NCI-H748 (cell line): Measurements from ENCODE around the gene MTG2.

ENCODE experiments used
- DNase-seq: peaks from one replicate; lab custom pipeline; 2025; ENCODE audit not compliant: unreplicated experiment; lab: John Stamatoyannopoulos, UW

MTG2 gene, protein sequence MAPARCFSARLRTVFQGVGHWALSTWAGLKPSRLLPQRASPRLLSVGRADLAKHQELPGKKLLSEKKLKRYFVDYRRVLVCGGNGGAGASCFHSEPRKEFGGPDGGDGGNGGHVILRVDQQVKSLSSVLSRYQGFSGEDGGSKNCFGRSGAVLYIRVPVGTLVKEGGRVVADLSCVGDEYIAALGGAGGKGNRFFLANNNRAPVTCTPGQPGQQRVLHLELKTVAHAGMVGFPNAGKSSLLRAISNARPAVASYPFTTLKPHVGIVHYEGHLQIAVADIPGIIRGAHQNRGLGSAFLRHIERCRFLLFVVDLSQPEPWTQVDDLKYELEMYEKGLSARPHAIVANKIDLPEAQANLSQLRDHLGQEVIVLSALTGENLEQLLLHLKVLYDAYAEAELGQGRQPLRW

DNA sequence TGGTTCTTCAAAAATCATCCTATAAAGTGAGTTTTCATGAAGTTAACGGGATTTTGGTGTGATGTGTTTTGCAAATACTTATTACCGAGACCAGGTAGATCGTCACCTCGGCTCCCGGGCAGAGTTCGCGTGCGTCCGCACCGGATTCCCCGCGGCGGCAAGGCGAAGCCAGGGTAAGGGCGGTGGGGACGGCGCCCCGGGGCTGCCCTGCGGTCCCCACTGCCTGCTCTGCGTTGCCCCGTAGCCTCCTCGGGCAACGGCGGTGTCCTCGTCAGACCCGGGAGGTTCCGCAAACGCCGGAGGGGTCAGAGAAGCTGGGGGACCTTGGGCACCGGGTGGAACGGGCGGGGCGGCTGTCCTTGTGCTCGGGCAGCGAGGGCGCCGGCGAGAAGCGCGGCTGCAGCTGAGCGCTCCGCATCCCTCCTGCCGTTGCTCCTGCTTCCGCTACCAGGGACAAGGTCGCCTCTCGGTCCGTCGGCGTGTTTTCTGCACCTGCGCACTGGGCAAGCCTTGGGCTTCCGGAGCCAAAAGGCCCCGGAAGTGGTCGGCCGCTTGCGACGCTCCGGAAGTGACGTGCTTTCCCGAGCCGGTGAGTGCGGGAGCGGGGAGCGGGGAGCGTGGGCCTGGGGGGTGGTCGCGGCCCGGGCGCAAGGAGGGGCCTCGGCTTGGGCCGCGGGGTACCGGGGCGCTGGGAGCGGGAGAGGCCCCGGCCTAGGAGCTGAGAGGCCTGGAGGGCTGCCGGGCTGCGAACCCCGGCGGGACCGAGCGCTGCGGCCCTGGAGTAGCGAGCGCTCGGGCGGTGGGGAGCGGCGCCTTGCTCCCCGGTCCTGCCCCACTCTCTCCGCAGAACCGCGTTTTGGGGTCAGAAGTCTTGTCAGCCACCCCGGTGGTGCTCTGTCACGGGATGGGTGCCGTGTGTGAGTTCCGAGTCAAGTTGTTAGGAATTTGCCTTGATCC lies at the start of gene MTG2:
MTG2 (plus strand) TSS at position 560 of the 957 bp plus-strand sequence. CDS start 10,393 bp downstream, outside the sequence.
- peak; percentile 93 for DNase-seq

DNA sequence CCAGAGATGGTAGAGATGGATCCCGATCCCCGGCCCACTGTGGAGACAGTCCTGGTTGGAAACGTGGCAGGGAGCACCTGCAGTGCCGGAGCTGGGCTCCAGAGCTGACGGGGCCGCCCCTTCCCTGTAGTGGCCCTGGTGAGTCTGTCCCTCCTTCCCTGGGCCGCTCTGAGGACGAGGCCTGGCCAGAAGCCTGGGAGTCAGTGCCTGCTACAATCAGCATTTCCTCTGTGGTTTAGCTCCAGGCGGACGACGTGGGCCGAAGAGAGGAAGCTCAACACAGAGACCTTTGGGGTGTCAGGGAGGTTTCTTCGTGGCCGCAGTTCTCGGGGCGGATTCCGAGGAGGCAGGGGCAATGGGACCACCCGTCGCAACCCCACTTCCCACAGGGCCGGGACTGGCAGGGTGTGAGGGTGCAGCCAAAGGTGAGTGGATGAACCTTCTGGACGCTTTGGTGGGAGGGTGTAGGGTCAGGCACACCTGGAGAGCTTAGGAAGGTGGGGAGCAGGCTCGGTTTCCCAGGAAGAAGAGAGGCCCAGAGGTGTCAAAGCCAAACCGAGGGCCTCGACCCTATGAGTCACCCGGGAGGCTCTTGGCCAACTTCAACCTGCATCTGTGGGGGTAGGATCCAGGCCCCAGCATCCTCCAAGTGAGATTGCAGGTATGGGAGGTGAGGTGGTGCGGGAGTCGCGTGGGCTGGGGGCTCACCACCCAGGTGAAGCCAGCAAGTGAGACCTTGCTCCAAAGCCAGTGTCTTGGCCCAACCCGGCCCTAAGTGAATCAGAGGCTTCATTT lies 49.6 kb upstream of the MTG2 start:
- DNase-seq: no peak

DNA sequence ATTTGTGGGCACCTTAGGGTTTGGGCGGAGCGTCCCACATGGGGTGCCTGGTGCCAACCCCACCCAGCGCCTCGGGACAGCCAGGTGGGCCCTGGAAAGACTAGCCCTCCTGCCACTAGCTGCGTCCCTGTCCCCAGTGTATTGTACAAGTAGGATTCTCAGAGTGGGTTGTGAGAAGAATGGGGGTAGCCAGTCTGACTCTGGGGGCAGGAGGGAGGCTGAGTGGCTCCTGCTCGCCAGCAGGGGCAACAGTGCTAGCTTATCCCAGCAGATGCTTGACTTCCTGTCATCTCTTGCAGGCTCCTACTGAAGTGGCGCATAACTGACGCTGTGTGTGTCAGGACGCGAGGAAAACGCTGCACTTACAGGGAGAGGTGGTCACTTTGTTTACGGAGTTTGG lies 49.0 kb upstream of the MTG2 start:
- no peak for DNase-seq

DNA sequence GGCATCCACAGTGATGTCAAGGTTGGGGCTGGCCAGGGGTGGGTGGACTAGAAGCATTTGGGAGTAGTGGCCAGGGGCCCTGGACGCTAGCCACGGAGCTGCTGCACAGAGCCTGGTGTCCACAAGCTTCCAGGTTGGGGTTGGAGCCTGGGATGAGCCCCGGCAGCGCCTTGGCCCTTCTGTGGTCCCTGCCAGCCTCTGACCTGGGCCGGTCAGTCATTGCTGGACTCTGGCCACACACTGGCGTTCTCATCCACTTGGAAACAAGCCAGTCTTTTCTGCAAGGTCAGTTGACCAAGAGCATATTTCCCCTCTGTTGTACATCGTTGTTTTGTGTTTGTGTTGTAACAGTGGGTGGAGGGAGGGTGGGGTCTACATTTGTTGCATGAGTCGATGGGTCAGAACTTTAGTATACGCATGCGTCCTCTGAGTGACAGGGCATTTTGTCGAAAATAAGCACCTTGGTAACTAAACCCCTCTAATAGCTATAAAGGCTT lies 48.0 kb upstream of the MTG2 start:
- DNase-seq: no peak

DNA sequence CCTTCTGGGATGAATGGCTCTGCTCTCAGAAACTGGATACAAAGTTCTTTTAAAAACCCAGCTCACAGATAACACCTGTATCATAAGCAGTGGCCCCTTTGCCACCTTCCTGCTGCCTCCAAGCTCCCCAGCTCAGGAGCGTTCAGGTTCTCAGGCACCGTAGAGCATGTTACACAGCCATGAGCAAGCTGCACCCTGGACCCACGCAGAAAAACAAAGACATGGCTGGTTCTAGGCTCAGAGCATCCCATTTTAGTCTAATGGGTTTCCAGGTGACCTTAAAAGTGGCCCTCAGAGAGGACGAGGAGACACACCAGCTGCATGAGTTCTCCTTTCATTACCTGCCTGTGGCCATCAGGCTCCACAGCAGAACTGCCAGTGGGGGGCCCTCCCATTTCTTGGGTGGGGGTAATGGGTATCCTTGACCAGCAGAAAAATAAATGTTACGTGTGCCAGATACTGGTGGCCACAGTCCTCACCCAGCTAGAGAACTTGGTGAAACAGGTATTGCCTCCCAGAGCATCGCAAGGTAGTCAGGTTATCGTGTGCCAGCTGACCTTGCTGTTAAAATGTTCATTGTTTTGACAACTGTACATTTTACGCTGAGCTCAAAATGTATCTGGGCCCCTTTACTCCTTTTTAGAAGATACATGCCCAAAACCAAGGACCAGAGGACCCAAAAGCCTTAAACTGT lies 47.1 kb upstream of the MTG2 start:
- no peak for DNase-seq

DNA sequence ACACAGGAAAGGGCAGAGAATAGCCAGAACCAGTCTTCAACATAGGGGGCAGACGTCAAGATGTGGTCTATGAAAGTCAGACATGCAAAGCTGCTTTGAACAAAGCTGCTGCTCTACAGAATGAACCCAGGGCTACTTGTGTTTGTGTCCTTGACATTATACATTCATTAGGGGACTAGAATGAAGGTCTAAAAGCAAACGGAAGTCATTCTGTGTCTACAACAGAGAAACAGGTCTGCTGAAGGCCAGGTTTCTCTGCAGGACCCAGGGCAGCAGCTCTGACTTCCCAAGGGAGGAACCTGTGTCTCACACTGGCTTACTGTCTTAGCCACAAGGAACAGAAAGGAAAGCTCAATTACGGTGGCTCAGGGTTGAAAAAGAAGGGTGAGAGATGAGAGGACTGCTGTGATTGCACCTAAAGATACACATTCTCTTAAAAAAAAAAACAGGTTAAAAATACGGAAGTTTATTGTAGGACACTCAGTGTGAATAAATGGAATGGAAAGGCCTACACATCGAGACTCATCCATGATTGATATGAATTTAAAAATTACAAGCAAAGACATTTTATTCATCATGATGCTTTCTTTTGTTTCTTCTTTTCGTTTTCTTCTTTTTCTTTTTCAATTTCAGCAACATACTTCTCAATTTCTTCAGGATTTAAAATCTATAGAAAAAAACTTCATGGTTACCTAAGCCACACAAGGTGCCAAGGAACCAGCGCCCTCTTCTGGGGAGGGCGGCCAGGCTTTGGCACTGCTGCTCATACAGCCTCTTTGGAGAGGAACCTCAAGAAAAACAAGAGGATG lies 46.3 kb upstream of the MTG2 start:
- peak; percentile 44 for DNase-seq

DNA sequence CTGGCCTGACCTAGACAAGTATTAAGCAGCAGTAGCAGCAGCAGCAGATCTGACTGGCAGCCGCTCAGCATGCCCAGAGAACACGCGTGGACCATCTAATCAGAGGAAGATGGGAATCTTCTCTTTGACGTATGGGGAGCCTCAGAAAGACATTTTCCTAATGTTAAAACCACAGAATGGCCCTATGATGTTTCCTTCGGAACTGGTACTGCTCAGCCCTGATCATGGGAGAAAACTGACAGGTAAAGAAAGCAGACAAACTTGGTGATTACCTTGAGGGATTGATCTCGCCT lies 45.8 kb upstream of the MTG2 start:
- no peak for DNase-seq

DNA sequence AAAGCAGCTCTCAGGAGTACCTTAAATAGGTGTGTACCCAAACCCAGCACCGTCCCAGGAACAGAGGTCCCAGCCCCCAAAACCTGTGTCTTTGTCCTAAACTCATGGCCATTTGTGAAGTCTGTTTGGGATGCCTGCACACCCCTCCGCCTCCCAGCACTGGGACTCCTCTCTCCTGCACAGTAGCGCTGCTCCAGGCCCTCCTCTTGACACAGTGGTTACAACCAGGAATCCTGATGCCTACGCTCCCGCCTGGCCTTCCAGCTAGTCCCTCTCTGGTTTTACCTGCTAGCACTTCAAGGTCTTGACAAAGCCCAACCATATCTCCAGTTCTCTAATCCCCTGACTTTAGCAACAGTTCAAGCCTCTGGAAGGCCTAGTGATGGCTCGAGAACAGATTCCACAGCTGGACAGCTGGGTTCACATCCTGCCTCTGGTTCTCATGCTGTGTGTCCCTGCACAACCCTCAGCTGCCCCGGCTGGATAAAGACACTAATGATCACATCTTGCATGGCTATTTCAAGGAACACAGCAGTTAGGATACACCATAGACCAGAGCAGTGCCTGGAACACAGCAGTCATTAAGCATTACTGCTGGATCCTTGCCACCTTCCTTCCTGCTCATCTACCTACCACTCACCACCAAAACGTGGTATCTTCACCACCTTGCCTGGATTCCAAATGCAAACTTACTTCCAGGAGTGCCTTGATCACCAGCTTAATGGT lies 45.2 kb upstream of the MTG2 start:
- no peak for DNase-seq

DNA sequence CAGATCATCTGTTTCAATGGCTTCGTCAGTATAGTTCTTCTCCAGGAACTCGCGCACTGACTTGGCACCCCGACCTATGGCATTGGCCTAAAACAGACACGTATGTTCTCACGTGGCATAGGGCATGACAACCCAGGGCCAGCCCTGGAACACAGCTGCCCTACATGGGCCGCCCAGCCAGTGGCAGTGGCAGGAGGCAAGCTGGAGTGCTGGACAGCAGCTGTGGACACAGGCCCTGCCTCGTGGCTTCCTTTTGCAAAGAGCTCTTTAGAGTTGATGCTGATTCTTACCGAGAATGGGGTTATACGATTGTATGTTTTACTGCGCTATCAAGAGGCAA lies 44.7 kb upstream of the MTG2 start:
- DNase-seq: no peak

DNA sequence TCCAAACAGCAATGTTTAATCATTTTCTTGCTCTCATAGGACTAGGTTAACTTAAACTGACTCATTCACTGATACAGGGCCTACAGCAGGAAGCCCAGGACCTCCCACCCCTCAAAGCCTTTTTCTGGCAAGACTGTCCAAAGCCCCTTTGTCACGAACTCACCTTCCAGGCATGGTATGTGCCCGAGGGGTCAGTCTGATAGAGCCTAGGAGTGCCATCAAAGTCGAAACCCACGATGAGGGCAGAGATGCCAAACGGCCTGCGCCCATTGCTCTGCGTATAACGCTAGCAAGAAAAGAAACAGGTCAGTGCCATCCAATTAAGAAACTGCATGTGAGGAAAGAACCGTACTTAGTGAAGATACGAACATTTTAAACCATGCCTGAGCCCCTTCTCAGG lies 43.9 kb upstream of the MTG2 start:
- DNase-seq: no peak

DNA sequence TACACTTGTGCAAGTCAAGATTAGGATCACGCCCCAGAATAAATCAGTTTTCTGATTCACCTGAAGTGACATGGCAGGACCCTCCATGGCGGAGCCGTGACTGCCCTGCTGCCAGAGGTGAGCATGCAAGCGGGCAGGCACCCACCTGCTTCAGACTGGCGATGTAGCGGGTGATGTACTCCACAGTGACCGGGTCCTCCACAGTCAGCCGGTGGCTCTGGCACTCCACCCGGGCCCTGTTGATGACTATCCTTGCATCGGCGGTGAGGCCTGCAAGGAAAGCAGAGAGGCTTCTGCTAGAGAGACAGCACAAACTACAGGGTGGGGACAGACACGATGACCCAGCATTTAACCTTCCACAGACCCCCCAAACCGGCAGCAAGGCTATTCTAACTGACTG lies 43.2 kb upstream of the MTG2 start:
- DNase-seq: no peak

DNA sequence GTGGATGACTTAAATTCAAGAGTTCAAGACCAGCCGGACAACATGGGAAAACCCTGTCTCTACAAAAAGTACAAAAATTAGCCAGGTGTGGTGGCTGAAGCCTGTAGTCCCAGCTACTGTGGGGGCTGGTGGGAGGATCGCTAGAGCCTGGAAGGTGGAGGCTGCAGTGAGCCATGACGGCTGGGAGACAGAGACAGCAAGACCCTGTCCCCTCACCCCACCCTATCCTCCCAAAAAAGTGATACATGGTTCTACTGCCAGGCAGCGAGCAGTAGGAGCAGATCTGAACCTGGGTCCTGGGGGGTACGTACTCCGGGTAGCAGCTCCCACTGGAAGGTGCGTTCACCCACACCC lies 41.8 kb upstream of the MTG2 start:
- no peak for DNase-seq

DNA sequence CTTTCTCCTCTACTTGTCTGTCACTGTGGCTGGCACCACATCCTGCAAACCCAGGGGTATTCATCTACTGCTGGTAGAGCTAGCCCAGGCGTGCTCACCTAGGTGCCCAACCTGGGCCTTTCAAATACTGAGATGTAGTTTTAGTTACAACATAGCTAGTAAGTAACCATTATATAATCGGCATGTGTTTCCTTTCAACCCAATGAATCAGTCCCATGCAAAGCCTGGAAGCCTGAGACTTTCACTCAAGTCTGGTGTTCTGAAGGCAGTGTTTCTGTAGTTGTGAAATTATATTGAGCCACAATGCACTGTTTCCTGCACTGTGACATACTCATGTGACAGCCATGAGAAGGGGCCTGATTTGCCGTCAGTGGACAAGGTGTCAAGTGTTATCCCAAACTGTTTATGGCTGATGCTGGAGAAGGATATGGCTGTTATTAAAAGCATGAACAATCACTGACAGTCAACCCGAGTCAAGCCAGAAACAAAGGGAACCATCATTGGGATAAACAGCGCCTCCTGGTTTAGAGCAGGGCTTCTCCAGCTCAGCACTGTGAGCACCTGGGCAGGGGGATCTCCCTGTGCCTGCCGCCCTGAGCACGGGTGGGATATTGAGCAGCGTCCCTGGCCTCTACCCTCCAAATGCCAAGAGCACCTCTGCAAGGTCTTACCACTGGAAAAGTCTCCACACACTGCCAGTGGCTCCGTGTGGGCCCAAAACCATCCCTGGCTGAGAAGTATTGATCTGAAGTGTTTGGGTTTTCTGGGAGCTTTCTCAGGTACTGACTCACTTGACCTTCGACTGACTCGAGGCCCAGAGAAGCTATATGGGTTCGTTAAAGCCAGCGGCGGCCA lies 41.2 kb upstream of the MTG2 start:
- peak; percentile 27 for DNase-seq

DNA sequence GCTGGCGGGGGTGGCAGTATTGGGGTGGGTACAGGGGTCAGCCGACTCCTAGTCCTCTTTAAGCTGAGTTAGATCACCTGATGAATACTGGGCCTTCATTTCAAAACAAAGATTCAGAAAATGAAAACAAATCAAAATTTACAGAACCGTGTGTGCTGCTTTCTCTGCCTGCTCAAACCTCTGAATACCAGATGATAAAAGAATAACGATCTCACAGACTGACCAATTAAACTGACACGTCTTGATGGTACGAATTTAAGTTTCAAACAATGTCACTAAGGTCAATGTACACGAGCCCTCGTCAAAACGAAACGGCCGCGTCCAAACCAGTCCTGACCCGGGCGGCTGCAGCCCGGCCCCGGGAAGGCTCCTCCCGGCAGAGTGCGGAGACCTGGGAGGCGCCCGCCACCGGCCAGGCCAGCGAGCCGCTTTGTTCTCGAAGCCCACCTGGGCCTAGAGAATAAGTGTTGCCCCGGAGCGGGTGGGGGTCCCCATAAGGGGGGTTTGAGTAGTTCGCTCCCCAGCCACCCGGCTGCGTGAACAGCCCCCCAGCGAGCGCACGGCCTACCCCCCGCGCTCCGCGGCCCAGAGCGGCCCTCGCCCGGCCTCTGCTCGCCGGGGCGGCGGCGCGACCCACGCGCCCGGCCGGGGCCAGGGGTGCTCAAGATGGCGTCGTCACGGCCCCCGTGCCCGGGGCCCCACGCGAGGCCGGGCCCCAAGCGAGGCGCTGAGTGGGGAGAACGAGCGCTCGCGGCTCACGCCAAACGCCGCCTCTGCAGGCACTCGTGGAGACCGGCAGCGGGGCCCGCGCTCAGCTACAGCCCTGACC lies 40.4 kb upstream of the MTG2 start:
- peak; percentile 24 for DNase-seq

DNA sequence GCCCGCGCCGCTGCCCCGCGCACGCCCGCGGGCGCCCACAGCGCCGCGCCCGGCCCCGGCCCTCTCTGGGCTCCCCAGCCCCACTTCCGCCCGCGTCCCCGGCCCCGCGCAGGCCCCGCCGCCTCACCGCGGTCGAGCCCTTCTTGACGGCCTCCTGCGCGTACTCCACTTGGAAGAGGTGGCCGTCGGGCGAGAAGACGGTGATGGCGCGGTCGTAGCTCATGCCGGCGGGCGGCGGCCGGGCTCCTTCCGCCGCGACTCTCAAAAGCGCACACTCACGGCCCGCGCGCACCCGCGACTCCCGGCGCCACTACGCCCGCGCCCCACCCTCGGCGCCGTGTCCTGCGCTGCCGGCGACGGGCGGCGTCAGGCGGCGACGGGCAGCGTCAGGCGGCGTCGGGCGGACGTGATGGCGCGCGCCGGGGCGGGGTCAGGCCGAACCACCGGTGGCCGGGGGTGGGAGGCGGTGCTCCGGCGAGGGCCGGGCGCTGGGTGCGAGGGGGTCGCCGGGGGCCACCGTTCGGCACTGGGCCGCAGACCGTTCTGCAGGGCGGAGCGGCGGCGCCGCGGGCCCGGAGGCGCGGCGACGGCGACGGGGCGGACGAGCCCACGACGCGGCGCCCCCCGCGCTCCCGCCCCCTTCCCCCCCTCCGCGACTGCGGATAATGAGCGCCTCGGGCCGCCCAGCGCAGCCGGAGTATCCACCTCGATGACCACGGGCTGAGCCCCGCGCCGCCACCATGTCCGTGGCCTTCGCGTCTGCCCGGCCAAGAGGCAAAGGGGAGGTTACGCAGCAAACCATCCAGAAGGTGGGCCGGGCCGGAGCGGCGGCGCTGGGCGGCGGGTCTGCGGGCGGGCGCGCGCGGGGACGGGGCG lies 39.5 kb upstream of the MTG2 start, which contains the start of the genes PSMA7 and SS18L1:
PSMA7 (minus strand) TSS at position 314 of the 876 bp plus-strand sequence; CDS start at position 223, 91 bp downstream.
SS18L1 (plus strand) TSS at position 689 of the 876 bp plus-strand sequence; CDS start at position 741, 52 bp downstream.
- DNase-seq: peak; percentile 81
